Fibroblast of gingiva (primary cell): ENCODE data around the gene HOGA1.
A peak's percentile ranks its signal among the peaks of the same experiment; 100 is the strongest.
"Not testable (repeated sequence)": the region's sequence is repeated elsewhere in the genome, so short reads cannot be mapped to it uniquely, and the experiment has no call there.

Experiments used
- DNase-seq: peaks from one replicate; pipeline ENCODE4 v3.0.0-alpha.2; 2011; ENCODE audit warnings: low read depth

HOGA1 gene

DNA sequence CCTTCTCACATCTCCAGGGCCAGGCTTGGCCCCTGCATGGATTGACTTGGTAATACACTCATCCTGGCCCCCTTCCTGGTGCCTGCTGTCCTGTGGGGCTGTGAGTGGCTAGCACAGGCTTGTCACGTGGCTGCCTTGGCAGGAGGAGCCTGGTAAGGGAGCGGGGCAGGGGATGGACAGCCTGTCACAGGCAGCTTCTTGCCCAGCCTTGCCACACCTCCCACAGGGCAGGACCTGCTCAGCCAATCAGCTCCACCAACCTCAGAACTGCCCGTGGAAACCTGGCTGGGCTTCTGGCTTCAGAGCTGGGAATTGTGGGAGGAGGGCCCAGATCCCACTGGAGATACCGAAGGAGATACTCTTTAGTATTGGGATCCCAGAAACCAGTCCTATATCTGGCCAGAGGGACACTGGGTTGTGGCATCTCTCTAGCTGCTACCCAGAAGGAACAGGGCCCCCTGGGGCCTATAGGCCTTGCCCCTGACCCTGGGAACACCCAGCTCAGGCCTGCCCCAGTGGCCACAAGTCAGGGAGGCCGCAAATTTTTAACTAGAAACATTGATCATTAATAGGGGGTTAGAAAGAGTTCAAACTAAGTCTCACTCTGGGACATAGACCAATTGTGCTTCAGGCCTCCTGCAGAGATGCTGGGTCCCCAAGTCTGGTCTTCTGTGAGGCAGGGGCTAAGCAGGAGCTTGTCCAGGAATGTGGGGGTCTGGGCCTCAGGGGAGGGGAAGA, at the start of gene HOGA1:
Gene HOGA1, plus strand, starts transcription at position 330 of the 738 bp plus-strand sequence. Its CDS starts 315 bp downstream, at position 645.
- DNase-seq = peak; percentile 88

DNA sequence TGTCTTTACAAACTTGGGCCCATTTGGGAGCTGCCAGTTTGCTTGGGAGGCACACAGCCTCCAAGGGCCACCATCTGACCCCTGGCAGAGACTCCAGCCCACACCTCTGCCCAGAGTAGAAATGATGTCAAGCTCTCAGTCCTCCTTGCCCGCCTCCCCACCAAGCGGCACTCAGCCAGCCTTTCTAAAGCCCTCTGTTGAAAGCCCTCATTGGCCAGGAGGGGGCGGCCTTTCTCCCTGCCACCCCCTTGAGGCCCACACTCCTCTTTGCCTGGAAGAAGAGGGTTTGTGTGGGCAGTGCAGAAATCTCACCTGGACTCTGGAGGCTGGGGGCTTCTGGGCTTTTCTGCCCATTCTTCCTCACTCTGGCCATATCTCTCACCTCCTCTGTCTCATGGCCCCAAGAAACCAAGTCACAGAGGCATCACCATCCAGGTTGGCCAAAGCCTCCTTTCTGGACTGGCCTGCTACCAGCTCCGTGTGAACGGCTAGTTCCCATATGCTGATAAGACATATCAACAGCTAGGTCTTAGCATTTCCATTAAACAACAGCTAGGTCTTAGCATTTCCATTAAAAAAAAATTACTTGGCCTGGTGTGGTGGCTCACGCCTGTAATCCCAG, 49.3 kb upstream of the HOGA1 start:
- DNase-seq = no peak

DNA sequence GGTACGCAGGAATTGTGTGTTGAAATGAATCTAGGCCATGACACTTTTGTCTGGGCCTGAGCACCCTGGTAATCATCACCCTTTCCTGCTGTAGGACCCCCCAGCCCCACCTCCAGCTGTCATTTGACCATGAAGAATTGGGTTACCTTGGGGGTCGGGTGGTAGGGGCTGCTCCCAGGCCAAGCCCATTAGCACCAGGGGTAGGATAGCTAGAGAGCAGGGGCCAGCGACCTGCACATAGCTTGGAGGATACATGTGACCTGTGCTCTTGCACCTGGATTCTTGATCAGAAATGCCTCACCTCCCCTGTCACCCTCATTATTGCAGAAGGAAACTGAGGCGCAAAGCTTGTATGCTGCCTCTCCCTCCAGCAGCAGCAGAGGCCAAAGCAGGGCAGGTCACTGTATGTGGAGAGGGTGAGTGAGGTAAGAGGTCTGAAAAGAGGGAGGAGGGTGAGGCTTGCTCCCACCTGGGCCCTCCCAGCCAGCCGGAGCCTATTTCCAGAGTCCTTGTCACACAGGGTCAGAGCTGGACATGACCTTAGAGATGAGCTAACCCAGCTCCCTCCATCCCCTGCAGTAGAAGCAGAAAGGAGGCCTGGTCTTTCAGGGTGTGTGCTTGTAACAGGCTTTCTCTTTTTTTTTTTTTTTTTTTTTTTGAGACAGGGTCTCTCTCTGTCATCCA, 46.9 kb upstream of the HOGA1 start:
- no peak for DNase-seq

DNA sequence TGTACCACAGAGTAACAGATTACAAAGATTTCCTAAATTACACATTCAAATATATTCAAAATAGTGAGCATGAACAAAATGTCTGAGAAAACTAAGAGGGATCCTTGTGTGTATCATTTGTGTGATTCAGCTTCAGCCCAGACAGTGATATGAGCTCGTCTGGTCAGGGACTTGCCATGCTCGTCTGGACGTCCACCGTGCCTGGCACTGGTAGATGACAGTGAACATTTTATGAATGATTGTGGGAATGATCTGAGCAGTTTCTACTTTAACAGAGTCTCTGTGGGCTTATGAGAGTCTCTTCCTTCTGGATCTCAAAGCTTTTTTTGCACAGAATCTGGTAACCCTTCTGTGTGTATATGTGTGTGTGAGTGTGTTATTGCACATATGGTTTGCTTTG, 45.8 kb upstream of the HOGA1 start:
- no peak for DNase-seq

DNA sequence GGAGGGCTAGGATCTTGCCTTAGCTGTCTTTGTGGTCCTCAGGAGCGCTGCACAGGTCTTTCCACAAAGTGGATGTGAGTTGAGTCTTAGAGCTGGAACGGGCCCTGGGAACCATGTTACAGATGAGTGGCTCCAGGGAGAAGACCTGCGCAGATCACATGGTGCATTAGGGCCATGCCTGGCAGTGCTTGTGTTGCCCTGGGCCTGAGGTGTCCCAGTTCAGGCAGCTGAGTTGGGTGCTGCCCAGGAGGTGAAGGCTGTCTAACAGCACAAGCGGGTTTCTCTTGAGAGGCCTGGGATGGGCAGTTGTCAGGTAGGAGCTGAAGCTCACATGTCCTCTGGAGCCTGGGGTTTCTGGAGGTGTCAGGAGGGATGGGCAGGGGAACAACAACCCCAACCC, 45.4 kb upstream of the HOGA1 start:
- no peak for DNase-seq

DNA sequence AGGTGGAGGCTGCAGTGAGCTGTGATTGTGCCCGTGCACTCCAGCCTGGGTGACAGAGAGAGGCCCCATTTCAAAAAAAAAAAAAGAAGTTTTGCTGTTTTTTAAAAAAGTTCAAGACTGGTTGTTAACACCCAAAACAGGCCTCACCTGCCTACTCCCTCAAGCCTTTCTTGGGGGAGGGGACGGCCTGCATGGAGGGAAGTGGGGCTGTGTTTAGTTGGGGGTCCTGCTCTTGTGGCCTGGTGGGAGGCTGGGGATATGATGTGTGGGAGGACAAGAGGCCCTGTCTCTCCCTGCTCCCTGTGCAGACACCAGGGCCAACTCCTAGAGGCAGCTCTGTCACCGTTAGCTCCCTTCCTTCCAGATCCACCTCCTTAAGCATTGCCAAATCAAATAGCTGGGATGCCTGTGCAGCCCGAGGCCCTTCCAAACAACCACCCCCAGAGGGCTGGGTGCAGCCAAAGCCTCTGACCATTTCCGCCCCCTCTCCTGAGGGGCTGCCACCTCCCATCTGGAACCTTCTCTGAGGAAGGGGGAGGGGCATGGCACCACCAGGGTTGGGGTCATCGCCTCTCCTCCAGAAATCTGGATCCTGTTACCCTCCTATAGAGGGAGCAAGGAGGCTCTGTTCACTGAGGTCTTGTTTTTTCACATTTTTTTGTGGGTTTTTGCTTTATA, 44.5 kb upstream of the HOGA1 start:
- peak; percentile 94 for DNase-seq

DNA sequence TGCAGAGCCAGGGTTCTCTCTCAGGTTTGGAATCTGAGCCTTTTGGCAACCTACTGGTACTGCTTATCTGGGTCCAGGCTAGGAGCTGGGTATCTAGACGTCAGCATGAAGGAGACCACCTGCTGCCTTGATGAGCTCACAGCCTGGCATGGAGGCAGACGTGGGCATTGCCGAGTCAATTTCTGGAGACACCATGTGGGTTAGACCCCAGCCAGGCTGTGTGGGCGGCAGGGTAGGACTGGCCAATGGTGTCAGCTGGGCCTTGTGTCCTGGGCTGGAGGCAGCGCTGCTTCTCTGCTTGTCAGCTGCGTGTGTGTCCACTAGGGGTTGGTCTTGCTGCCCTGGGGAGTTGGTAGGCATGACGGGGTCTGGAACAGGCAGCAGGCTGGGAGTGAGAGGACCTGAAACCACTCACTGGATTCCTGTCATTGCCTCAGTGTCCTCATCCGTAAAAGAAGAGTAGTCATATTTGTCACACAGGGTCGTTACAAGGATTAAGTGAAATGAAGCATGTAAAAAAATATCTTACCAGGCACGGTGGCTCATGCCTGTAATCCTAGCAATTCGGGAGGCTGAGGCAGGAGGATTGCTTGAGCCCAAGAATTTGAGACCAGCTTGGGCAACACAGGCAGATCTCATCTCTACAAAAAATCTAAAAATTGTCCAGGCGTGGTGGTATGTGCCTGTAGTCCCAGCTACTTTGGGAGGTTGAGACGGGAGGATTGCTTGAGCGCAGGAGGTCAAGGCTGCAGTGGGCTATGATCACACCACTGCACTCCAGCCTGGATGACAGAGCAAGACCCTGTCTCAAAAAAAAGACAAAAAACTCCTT, 43.3 kb upstream of the HOGA1 start:
- peak; percentile 26 for DNase-seq

DNA sequence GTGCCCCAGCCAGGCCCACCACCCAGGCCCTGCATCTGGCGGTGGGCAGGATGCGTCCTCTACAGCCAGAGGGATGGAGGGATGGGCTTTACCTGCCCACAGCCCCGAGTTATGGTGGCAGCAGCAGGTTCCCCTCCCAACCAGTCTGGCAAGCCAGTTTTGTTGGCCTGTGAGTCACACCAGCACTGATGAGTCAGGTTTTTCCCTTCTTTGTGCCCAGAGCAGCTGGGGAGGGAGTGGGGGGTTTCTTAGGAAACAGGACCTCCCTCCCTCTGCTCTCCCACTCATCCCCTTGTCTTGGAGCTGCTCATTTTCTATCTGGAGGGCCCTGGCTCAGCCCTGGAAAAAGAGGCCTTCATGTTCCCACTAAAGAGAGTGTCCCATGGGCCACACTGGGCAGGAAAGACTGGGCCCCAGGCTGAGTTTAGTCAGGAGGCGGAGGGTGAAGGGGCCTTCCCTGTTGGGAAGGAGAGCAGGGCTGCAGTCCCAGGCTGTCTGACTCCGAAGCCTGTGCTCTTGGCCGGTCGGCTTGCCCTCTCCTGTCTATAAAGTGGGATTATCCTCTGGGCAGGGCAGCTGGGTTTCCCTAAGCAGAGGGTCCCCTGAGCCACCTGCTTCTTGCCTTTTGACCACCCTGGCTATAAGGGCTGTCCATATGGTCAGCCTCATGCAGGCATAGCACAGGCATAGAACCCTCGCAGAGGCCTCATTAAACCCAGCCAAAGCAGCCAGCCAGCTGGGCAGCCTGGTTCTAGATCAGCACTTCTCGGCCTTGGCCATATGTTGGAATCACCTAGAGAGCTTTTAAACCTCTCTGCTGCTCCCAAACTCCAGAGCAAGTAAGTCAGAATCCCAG, 41.8 kb upstream of the HOGA1 start:
- DNase-seq = peak; percentile 91

DNA sequence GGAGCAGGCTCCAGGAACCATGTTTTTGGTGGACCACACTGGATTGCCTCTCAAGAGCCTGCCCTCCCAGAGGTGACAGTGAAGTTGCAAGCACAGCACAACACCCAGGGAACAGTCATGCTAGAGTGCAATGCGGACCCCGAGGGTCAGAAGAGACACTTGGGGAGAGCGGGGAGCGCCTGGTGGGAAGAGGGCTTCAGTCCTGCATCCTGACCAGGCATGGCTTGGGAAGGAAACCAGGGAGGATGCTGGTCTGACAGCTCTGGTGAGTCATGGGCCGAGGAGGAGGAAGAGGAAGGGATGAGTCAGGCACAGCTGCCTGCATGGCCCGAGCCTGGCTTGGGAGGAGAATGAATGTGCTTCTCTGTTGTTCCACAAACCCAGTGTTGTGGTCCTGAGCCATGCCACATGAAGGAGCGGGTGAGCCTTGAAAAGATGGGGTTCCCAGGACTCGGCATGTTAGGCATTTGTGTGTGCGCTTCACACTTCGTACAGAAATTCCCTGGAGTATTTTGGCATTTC, 41.1 kb upstream of the HOGA1 start:
- peak; percentile 82 for DNase-seq

DNA sequence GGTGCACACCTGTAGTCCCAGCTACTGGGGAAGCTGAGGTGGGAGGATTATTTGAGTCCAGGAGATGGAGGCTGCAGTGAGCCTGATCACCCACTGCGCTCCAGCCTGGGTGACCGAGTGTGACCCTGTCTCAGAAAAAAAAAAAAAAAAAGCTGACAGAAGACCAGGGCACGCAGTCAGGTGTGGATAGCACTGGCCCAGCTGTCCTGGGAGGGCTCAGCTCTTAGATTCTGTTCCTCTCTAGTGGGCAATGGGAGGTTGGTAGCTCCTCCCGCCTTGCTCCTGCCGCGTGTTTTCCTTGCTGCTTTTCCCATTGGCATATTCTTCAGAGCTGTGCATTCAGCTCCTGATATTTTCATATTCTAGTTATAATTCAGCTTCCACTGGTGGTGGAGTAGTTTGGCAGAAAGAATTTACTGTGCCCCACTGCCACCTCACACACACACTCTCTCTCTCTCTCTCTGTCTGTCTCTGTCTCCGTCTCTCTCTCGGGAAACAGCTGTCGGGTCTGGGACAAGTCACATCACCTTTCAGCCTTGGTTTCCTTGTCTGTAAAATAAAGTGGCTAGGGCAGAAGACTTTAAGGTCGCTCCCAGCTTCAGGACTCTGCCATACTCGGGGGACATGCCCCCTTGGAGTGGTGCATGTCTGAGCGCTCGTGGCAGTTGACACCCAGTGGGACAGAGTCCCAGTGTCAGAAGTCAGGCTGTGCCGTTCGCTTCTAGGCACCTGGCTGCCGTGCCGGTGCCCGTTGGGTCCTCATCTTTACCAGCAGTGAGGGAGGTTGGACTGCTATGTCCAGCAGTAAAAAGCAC, 37.5 kb upstream of the HOGA1 start:
- no peak for DNase-seq

DNA sequence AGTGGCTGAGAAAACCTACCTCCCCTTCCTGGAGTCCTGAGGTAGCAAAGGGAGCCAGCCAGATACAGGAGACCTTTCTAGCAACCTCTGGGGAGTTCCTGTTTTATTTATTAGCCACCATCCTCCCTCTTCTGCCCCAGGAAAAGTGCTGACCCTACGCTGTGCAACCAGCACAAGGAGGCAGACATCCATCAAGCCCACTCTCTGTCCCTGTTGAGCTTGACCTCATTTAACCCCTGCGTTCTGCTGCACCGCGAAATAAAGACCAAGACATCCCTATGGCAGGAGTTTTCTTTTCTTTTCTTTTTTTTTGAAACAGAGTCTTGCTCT, 37.0 kb upstream of the HOGA1 start:
- DNase-seq = no peak

DNA sequence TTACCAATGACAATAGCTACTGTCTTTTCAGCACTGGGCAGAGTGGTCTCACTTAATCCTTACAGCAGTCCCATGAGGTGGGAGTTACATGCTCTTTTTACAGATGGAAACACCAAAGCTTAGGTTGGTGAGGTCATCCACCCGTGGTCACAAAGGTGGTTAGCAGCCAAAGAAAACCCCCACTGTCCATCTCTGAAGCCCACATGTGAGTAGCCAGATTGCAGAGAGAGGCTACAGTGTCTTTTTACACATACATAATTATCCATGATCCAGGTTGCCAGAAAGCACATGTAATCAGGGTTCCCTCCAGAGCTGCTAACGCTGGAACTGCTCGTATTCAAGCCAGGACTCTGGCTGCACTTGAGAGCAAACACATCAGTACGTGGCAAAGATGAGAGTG, 36.2 kb upstream of the HOGA1 start:
- DNase-seq = no peak

DNA sequence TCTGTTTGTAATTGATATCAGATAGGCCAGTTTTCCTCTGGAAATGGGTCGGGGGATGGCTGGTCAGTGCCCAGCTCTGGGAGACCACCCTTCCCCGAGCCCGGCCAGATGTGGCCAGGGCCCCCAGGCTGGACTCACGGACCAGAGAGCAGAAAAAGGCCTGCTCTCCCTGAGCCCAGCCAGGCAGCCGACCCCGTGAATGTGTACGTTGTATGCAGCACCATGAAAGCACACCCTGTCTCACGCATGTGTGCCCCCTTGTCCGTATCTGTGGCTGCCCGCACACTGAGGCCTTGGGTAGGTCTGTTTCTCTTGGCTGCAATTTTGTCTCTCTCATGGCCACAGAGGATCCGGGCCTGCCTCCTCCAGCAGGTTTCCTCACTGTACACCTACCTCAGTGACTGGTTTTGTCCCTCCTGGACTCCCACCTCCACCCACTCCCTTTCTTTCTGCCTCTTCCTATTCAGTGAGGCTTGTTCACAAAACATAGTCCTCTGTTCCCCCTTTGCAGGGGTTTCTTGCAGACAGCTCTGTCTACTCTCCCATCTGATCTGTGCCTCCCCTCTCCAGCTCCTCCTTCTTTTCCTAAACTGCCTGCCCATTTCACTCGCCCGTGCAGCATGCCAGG, 35.2 kb upstream of the HOGA1 start:
- DNase-seq = no peak

DNA sequence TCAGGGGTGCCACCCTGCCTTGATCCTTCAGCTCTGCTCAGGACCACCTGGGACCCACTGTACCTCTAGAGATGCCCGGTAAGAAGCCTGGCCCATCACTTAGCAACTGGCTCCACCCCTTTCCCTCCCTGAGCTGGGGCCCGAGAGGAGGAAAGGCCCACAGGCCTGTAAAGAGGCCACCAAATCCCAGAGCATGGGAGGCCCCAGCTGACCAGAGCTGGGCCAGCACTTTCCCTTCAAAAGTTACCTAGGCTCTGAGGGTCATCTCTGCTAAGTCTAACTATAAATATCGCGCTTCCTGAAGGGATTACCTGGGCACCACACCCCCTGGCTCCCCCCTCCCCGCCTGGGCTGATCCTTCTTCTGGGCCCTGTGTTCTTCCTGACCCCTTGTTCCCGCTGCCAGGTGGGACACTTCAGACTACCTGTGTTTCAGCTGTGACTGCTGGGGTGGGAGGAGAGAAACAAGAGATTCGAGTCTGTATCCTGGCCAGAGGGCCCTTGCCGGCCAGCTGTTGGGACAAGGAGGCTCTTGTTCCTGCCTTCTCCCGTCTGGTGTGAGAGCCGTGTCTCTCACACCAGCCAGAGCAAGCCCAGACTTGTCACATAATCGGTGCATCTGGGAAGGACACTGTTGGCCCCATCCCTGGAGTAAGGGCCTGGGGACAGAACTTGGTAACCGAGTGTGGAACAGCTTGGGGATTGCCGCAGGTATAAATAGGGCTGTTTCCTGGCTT, 34.4 kb upstream of the HOGA1 start:
- no peak for DNase-seq

DNA sequence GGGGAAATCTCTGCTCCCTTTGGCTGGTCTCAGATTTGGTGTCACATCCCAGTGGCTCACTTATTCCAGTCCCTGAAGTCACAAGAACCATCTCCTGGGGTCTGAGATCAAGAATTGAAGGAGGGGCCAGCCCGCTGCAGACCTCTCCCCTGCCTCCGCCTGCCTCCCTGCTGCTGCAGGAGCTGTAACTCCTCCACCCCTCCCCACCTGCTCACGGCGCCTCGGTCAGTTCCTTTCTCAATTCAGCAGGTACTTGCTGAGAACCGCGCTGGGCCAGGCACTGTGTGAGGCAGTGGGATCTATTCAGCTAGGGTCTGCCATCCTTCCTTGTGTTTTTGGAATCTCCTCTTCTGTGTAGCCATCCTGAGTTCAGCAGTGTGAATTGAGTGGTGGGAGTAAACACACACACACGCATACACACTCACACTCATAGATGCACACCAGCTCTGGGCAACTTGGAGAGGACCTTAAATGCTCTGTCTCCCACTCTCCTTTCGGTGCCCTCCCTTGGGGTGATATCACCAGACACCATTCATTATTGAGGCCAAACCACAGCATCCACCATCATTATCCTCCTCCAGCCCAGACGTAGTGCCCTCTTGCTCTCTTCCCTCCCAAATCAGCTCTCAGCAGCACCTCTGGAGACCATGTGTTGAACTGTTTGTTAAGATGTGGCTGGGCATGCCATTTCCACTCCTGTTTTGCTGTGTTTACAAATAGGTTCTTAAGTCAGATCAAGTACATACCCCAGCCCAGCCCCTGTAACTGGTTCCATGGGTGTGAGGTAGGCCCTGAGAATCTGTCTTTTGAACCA, 33.6 kb upstream of the HOGA1 start:
- no peak for DNase-seq

DNA sequence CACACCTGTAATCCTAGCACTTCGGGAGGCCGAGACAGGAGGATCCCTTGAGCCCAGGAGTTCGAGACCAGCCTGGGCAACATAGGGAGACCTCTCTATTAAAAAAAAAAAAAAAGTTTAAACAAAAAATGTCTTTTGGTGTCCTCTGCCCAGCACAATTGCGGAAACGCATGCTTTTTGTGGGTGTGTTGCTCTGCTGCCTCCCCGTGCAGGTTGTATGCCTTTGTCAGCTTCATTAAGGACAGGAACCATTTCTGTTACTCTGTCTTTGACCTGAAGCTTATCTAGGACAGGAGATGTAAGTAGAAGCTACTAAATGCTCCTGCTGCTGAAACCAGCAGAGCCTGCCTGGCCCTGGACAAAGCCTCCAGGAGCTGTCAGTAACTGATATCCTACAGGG, 32.9 kb upstream of the HOGA1 start:
- DNase-seq = no peak

DNA sequence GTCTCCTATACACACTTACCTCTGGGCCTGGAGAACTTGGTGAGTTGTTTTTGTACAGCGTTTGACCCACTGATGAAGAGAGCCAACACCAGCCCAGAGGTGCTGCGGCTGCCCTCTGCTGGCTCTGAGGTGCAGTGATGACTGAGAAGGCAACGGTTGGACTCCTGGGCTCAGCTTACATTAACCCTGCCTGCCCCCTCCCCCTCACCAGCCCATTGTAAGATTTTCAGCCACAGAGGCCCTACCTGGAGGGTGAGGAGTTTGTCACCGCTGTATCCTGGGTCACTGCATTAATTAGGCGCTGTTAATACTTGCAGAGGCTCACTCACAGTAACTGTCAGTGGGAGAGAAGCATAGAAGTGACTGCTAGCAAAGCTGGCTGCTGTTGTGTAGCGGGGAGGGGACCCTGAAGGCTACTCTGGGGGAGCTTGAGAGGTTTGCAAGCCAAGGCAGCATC, 30.6 kb upstream of the HOGA1 start:
- peak; percentile 62 for DNase-seq

DNA sequence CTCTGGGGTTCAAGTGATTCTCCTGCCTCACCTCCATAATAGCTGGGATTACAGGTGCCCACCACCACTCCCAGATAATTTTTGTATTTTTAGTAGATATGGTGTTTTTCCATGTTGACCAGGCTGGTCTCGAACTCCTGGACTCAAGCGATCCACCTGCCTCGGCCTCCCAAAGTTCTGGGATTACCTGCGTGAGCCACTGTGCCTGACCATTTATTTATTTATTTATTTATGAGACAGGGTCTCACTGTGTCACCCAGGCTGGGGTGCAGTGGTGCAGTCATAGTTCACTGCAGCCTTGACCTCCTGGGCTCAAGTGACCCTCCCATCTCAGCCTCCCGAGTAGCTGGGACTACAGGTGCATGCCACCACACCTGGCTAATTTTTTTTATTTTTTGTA, 29.9 kb upstream of the HOGA1 start:
- DNase-seq = not testable (repeated sequence)
